ENCODE measurements around the gene CNPY1.
"Not testable (repeated sequence)": the region's sequence is repeated elsewhere in the genome, so short reads cannot be mapped to it uniquely, and the experiment has no call there.

Gene CNPY1

GRCh38 chr7:155578016-155578415 is 31.7 kb upstream of the CNPY1 start:
- DNase-seq (ENCODE audit: low read depth), result no peak

- DNase-seq (ENCODE audit: low read depth), result no peak
Observed at GRCh38 chr7:155577509-155577905, 31.1 kb upstream of the CNPY1 start.

- DNase-seq (ENCODE audit: low read depth), result no peak
Observed at GRCh38 chr7:155576900-155577508, 30.6 kb upstream of the CNPY1 start.

- DNase-seq (ENCODE audit: low read depth), result no peak
Observed at GRCh38 chr7:155576416-155576815, 30.1 kb upstream of the CNPY1 start.

GRCh38 chr7:155574556-155575290 is 28.4 kb upstream of the CNPY1 start:
- no peak for DNase-seq (ENCODE audit: low read depth)

GRCh38 chr7:155571581-155572345 is 25.4 kb upstream of the CNPY1 start:
- DNase-seq (ENCODE audit: low read depth), result no peak

- DNase-seq (ENCODE audit: low read depth), result no peak
Observed at GRCh38 chr7:155570991-155571390, 24.6 kb upstream of the CNPY1 start.

GRCh38 chr7:155570171-155570958 is 24.0 kb upstream of the CNPY1 start:
- no peak for DNase-seq (ENCODE audit: low read depth)

- no peak for DNase-seq (ENCODE audit: low read depth)
Observed at GRCh38 chr7:155569681-155570080, 23.3 kb upstream of the CNPY1 start.

- no peak for DNase-seq (ENCODE audit: low read depth)
Observed at GRCh38 chr7:155568842-155569494, 22.6 kb upstream of the CNPY1 start.

- DNase-seq (ENCODE audit: low read depth), result no peak
Observed at GRCh38 chr7:155568333-155568660, 21.9 kb upstream of the CNPY1 start.

GRCh38 chr7:155567646-155568332 is 21.4 kb upstream of the CNPY1 start:
- no peak for DNase-seq (ENCODE audit: low read depth)

- DNase-seq (ENCODE audit: low read depth), result no peak
Observed at GRCh38 chr7:155566011-155566836, 19.9 kb upstream of the CNPY1 start.

GRCh38 chr7:155565596-155565995 is 19.2 kb upstream of the CNPY1 start:
- no peak for DNase-seq (ENCODE audit: low read depth)

GRCh38 chr7:155562976-155563375 is 16.6 kb upstream of the CNPY1 start:
- not testable (repeated sequence) for DNase-seq (ENCODE audit: low read depth)

- no peak for DNase-seq (ENCODE audit: low read depth)
Observed at GRCh38 chr7:155562106-155562505, 15.7 kb upstream of the CNPY1 start.

GRCh38 chr7:155560982-155561686 is 14.8 kb upstream of the CNPY1 start:
- no peak for DNase-seq (ENCODE audit: low read depth)

- DNase-seq (ENCODE audit: low read depth), result no peak
Observed at GRCh38 chr7:155560196-155560885, 14.0 kb upstream of the CNPY1 start.

- DNase-seq (ENCODE audit: low read depth), result no peak
Observed at GRCh38 chr7:155559519-155560108, 13.3 kb upstream of the CNPY1 start.

All from stimulated activated CD4-positive, alpha-beta T cell treated with anti-CD3 and anti-CD28 coated beads, Interleukin-2, amount 100 ng/mL, for 4 hours (primary cell).